Left lung (tissue), 10 donors: ENCODE measurements around the gene IRX6. TPM values are rescaled to one million over a fixed set of nuclear protein-coding genes. Genes with fewer than 3 reads are reported as not detected.

Source experiments
- ATAC-seq: fragments of 200-7000 bp; cut with Tn5 transposase; one replicate; pipeline ENCODE4 v1.9.1; 2020; ENCODE audit warnings: moderate library complexity
- DNase-seq, 4 donors: peaks; one replicate each; pipeline ENCODE4 v3.0.0-alpha.2; 2013 to 2020
- H3K27ac ChIP-seq, 2 donors: fragments of 200-600 bp; sonication (generic) in 1 of 2; one replicate each; pipeline versions ENCODE4 v1.5.0 to v1.8.0; 2020 to 2021
- H3K27me3 ChIP-seq, 2 donors: fragments of 200-600 bp; sonication (generic) in 1 of 2; one replicate each; pipeline versions ENCODE4 v1.5.0 to v1.8.0; 2020 to 2021
- H3K36me3 ChIP-seq, 2 donors: fragments of 200-600 bp; sonication (generic) in 1 of 2; one replicate each; pipeline versions ENCODE4 v1.5.0 to v1.8.0; 2020 to 2021
- H3K4me1 ChIP-seq, 2 donors: fragments of 200-600 bp; one replicate each; pipeline ENCODE4 v1.8.0; 2021
- H3K4me3 ChIP-seq, 2 donors: fragments of 200-600 bp; sonication (generic) in 1 of 2; one replicate each; pipeline versions ENCODE4 v1.5.0 to v1.8.0; 2020 to 2021; ENCODE audit warnings: mild to moderate bottlenecking in 1 of 2
- H3K9me3 ChIP-seq, 2 donors: fragments of 200-600 bp; sonication (generic) in 1 of 2; one replicate each; pipeline versions ENCODE4 v1.5.0 to v1.8.0; 2020 to 2021
- CTCF ChIP-seq, 2 donors: fragments of 200-600 bp; sonication (generic) in 1 of 2; IDR thresholded peaks; one replicate each; pipeline versions ENCODE4 v1.5.0 to v1.8.0; 2021; ENCODE audit warnings: antibody characterized with exemption in 2 of 2
- intact Hi-C, 2 donors: fragments of 100-400 bp; cut with DNase I; formaldehyde crosslinking; loops; one replicate each; pipeline versions ENCODE4 v1.11.2 to v1.14.2; 2022
- polyA plus RNA-seq, 6 donors: library from polyadenylated mRNA; unstranded; fragments of 120-200 nt; gene quantifications; one replicate each; pipeline ENCODE4 v1.2.1, GENCODE V29; 2013; ENCODE audit not compliant: insufficient read length in 6 of 6
- total RNA-seq, 2 donors: library from RNA; stranded (reverse); fragmentation: NEBNext Ultra II Directional; extraction: Animal tissue kit (Norgen Biotek cat#: 25700); gene quantifications; one replicate each; pipeline ENCODE4 v1.2.1, GENCODE V29; 2021
- donor health status: DM: no; HTN: yes; CAD: no.
- donor health status: DM: no; HTN: no; CAD: no.

The IRX6 gene
- total and polyA plus RNA-seq, 8 donors: 2.6 to 14.0 (median 11.2) TPM

- peaks cover 0 to 6% of the 10 kb centered on the region in 2 donors for H3K4me1 ChIP-seq
- H3K27me3 ChIP-seq: peaks cover 0 to 10% of the 10 kb centered on the region in 2 donors
- H3K27ac ChIP-seq: no peak overlapping the region
- intact Hi-C loops: no loop called here
- no peaks in the 10 kb centered on the region for H3K36me3 ChIP-seq
- DNase-seq (no peak), ATAC-seq (no peak)
- no peak for TF ChIP-seq CTCF (IDR thresholded peaks at IDR 0.05)
- H3K4me3 ChIP-seq: no peak overlapping the region
- H3K9me3 ChIP-seq: no peaks in the 10 kb centered on the region
Measured at GRCh38 chr16:55376567-55377167, 52.7 kb downstream of the IRX6 start.

GRCh38 chr16:55377840-55378239 is 53.8 kb downstream of the IRX6 start:
- no peak for DNase-seq
- H3K27ac ChIP-seq: no peak overlapping the region
- no peaks in the 10 kb centered on the region for H3K9me3 ChIP-seq
- H3K27me3 ChIP-seq: no peaks in the 10 kb centered on the region
- intact Hi-C loops: no loop called here
- H3K4me3 ChIP-seq: no peak overlapping the region
- no peak for TF ChIP-seq CTCF (IDR thresholded peaks at IDR 0.05)
- H3K4me1 ChIP-seq: peaks cover 0 to 6% of the 10 kb centered on the region in 2 donors
- H3K36me3 ChIP-seq: no peaks in the 10 kb centered on the region
- peak; percentile 29 for ATAC-seq

- Histone ChIP-seq H3K9me3 (no peaks in the 10 kb centered on the region), H3K27ac (no peak overlapping the region), H3K4me1 (peaks cover 0 to 6% of the 10 kb centered on the region in 2 donors), H3K27me3 (no peaks in the 10 kb centered on the region), H3K36me3 (no peaks in the 10 kb centered on the region), H3K4me3 (no peak overlapping the region)
- ATAC-seq (no peak), DNase-seq (no peak)
- intact Hi-C loops: no loop called here
- no peak for TF ChIP-seq CTCF (IDR thresholded peaks at IDR 0.05)
Measured at GRCh38 chr16:55378616-55379015, 54.6 kb downstream of the IRX6 start.

GRCh38 chr16:55379371-55379770 is 55.4 kb downstream of the IRX6 start:
- DNase-seq (no peak), ATAC-seq (no peak)
- peaks cover 0 to 6% of the 10 kb centered on the region in 2 donors for H3K4me1 ChIP-seq
- H3K9me3 ChIP-seq: no peaks in the 10 kb centered on the region
- no peaks in the 10 kb centered on the region for H3K36me3 ChIP-seq
- no peak overlapping the region for H3K27ac ChIP-seq
- intact Hi-C loops: no loop called here
- TF ChIP-seq CTCF (IDR thresholded peaks at IDR 0.05): no peak
- no peaks in the 10 kb centered on the region for H3K27me3 ChIP-seq
- no peak overlapping the region for H3K4me3 ChIP-seq

GRCh38 chr16:55379876-55380390 is 55.9 kb downstream of the IRX6 start:
- H3K36me3 ChIP-seq: no peaks in the 10 kb centered on the region
- intact Hi-C loops: no loop called here
- TF ChIP-seq CTCF (IDR thresholded peaks at IDR 0.05): no peak

More at GRCh38 chr16:55379876-55380390, 55.9 kb downstream of the IRX6 start:
- DNase-seq (no peak), ATAC-seq (no peak)
- no peak overlapping the region for H3K4me3 ChIP-seq
- H3K4me1 ChIP-seq: peaks cover 0 to 6% of the 10 kb centered on the region in 2 donors
- H3K9me3 ChIP-seq: no peaks in the 10 kb centered on the region
- no peaks in the 10 kb centered on the region for H3K27me3 ChIP-seq
- no peak overlapping the region for H3K27ac ChIP-seq

Other genes with a start within 250 kb of the IRX6 start
- 100 to 1,000 TPM; 300 to 606 TPM for gene MMP2, start 155.0 kb downstream of the IRX6 start, total RNA-seq
- gene MMP2, start 155.0 kb downstream of the IRX6 start, polyA plus RNA-seq: 100 to 1,000 TPM; 542 to 677 (median 609) TPM
- 10 to 100 TPM; 18.8 to 30.9 TPM for gene LPCAT2, start 184.9 kb downstream of the IRX6 start, total RNA-seq
- 10 to 100 TPM; 16.0 to 25.1 (median 22.9) TPM for gene LPCAT2, start 184.9 kb downstream of the IRX6 start, polyA plus RNA-seq
- gene CAPNS2, start 242.5 kb downstream of the IRX6 start, total RNA-seq: 1 to 10 TPM in 1 of 2 donors, under 1 TPM in 1; 0.41 to 1.2 TPM
- under 1 TPM in 5 of 6 donors, not detected in 1; 0.24 to 0.51 (median 0.32) TPM for gene CAPNS2, start 242.5 kb downstream of the IRX6 start, polyA plus RNA-seq